GM23338 (cell line): ENCODE measurements around the gene BNC2. TPM values are rescaled to one million over a fixed set of nuclear protein-coding genes. Genes with fewer than 3 reads are reported as not detected.

Source experiments
- ETS1 ChIP-seq: IDR thresholded peaks from 2 replicates; pipeline ENCODE4 v1.6.1; 2016; ENCODE audit warnings: antibody characterized with exemption
- EZH2 ChIP-seq: fragments of 200-600 bp; sonication (generic); IDR thresholded peaks from one replicate; pipeline ENCODE4 v1.8.0; 2017; ENCODE audit warnings: antibody characterized with exemption, mild to moderate bottlenecking, low read depth; ENCODE audit not compliant: unreplicated experiment
- EZH2phosphoT487 ChIP-seq: fragments of 200-600 bp; sonication (generic); IDR thresholded peaks from one replicate; pipeline ENCODE4 v1.8.1; 2018; ENCODE audit warnings: antibody characterized with exemption; ENCODE audit not compliant: unreplicated experiment
- JUNB ChIP-seq: IDR thresholded peaks from one replicate; pipeline ENCODE4 v1.6.1; 2016; ENCODE audit warnings: antibody characterized with exemption; ENCODE audit not compliant: unreplicated experiment
- NANOG ChIP-seq: IDR thresholded peaks from 2 replicates; pipeline ENCODE4 v1.6.1; 2016; ENCODE audit warnings: antibody characterized with exemption, borderline replicate concordance
- POLR2AphosphoS5 ChIP-seq: IDR thresholded peaks from 2 replicates; pipeline ENCODE4 v1.6.1; 2016; ENCODE audit warnings: antibody characterized with exemption, low read depth
- REST ChIP-seq: IDR thresholded peaks from one replicate; pipeline ENCODE4 v1.6.1; 2018; ENCODE audit warnings: antibody characterized with exemption; ENCODE audit not compliant: unreplicated experiment
- ZNF114 ChIP-seq: fragments of 250-450 bp; sonication (Bioruptor Pico); IDR thresholded peaks from 2 replicates; pipeline ENCODE4 v1.5.0; 2020; ENCODE audit warnings: mild to moderate bottlenecking, moderate library complexity
- ZNF462 ChIP-seq: fragments of 250-450 bp; sonication (Bioruptor Pico); IDR thresholded peaks from 2 replicates; pipeline ENCODE4 v1.5.0; 2020; ENCODE audit warnings: mild to moderate bottlenecking, moderate library complexity
- polyA plus RNA-seq: library from polyadenylated mRNA; unstranded; fragments of >200 nt; fragmentation: Nextera tagmentation; extraction: Ambion mirVana; gene quantifications from 2 replicates; pipeline ENCODE4 v1.2.1, GENCODE V29; 2016
- total RNA-seq: library from RNA; depleted of rRNA; stranded (reverse); fragments of >200 nt; shearing (Covaris generic); gene quantifications from 2 replicates; pipeline ENCODE4 v1.2.3, GENCODE V29; 2014

The BNC2 gene
- total and polyA plus RNA-seq, 2 experiments from 2014 or later = 12.7 to 13.2 TPM

GRCh38 chr9:16817002-16817401 lies 53.5 kb downstream of the BNC2 start (continued):
- no peak for TF ChIP-seq ZNF462 (CRISPR knock-in tag)
- TF ChIP-seq NANOG = no peak
- no peak for TF ChIP-seq EZH2
- no peak for TF ChIP-seq EZH2phosphoT487
- no peak for TF ChIP-seq JUNB
- TF ChIP-seq POLR2AphosphoS5 = no peak
- no peak for TF ChIP-seq ZNF114 (CRISPR knock-in tag)
- no peak for TF ChIP-seq REST
- no peak for TF ChIP-seq ETS1
